ENCODE results near the gene BRINP2. TPM values are rescaled to one million over a fixed set of nuclear protein-coding genes. Genes with fewer than 3 reads are reported as not detected.
"Not testable (repeated sequence)": the region's sequence is repeated elsewhere in the genome, so short reads cannot be mapped to it uniquely, and the experiment has no call there.

The BRINP2 gene
- total RNA-seq, 4 donors from 2014 or later = not detected

GRCh38 chr1:177310326-177310725, 139.6 kb downstream of the BRINP2 start:
- Histone ChIP-seq H3K27me3 (peaks cover 0 to 7% (median 0%) of the 10 kb centered on the region in 4 donors), H3K36me3 (no peaks in the 10 kb centered on the region), H3K4me1 (peaks cover 0 to 12% (median 0%) of the 10 kb centered on the region in 3 donors), H3K4me3 (no peak overlapping the region), H3K9me3 (no peaks in the 10 kb centered on the region), H3K27ac (no peak overlapping the region)
- intact Hi-C loops (cut with DNase I) = no loop called here
- TF ChIP-seq CTCF (IDR thresholded peaks at IDR 0.05) = no peak
- TF ChIP-seq POLR2A (IDR thresholded peaks at IDR 0.05) = no peak
- 67 to 80% methylated on average over 1 of the region's 1 CpG for WGBS, 2 donors
- DNase-seq = no peak

- DNase-seq = no peak
- WGBS, 2 donors = 57 to 66% methylated on average over 4 of the region's 4 CpGs
- Histone ChIP-seq H3K4me1 (peaks cover 0 to 5% (median 0%) of the 10 kb centered on the region in 3 donors), H3K4me3 (no peak overlapping the region), H3K36me3 (no peaks in the 10 kb centered on the region), H3K9me3 (no peaks in the 10 kb centered on the region), H3K27ac (no peak overlapping the region), H3K27me3 (peaks cover 0 to 7% (median 0%) of the 10 kb centered on the region in 4 donors)
- intact Hi-C loops (cut with DNase I) = no loop called here
- TF ChIP-seq CTCF (IDR thresholded peaks at IDR 0.05) (no peak), POLR2A (IDR thresholded peaks at IDR 0.05) (no peak)
Measured at GRCh38 chr1:177311111-177311510, 140.4 kb downstream of the BRINP2 start.

- TF ChIP-seq CTCF (IDR thresholded peaks at IDR 0.05) = no peak
- no peak for TF ChIP-seq POLR2A (IDR thresholded peaks at IDR 0.05)
- no peak overlapping the region for H3K4me3 ChIP-seq
- no peaks in the 10 kb centered on the region for H3K9me3 ChIP-seq
- peaks cover 0 to 5% (median 0%) of the 10 kb centered on the region in 3 donors for H3K4me1 ChIP-seq
- DNase-seq = no peak
- WGBS, 2 donors = 65 to 66% methylated on average over 2 of the region's 2 CpGs
- intact Hi-C loops (cut with DNase I) = no loop called here
- H3K36me3 ChIP-seq = no peaks in the 10 kb centered on the region
- H3K27me3 ChIP-seq = peaks cover 0 to 7% (median 0%) of the 10 kb centered on the region in 4 donors
- no peak overlapping the region for H3K27ac ChIP-seq
Measured at GRCh38 chr1:177311586-177311985, 140.8 kb downstream of the BRINP2 start.

- no peaks in the 10 kb centered on the region for H3K36me3 ChIP-seq
- no peak for DNase-seq
- 7 to 27% methylated on average over 2 of the region's 2 CpGs for WGBS, 2 donors
- no peak for TF ChIP-seq CTCF (IDR thresholded peaks at IDR 0.05)
- no peak for TF ChIP-seq POLR2A (IDR thresholded peaks at IDR 0.05)
- H3K4me3 ChIP-seq = no peak overlapping the region
- intact Hi-C loops (cut with DNase I) = no loop called here
- H3K27me3 ChIP-seq = peaks cover 0 to 7% (median 0%) of the 10 kb centered on the region in 4 donors
- no peaks in the 10 kb centered on the region for H3K4me1 ChIP-seq
- H3K27ac ChIP-seq = no peak overlapping the region
- H3K9me3 ChIP-seq = no peaks in the 10 kb centered on the region
Measured at GRCh38 chr1:177315261-177315660, 144.5 kb downstream of the BRINP2 start.

GRCh38 chr1:177315761-177316160, 145.0 kb downstream of the BRINP2 start:
- no peaks in the 10 kb centered on the region for H3K36me3 ChIP-seq
- TF ChIP-seq CTCF (IDR thresholded peaks at IDR 0.05) (no peak), POLR2A (IDR thresholded peaks at IDR 0.05) (no peak)
- H3K4me1 ChIP-seq = no peaks in the 10 kb centered on the region
- H3K27ac ChIP-seq = no peak overlapping the region
- WGBS, 2 donors = 70 to 83% methylated on average over 3 to 4 of the region's 4 CpGs
- no peak for DNase-seq
- peaks cover 0 to 7% (median 0%) of the 10 kb centered on the region in 4 donors for H3K27me3 ChIP-seq
- no peak overlapping the region for H3K4me3 ChIP-seq
- no peaks in the 10 kb centered on the region for H3K9me3 ChIP-seq
- intact Hi-C loops (cut with DNase I) = no loop called here

- H3K9me3 ChIP-seq; intact Hi-C loops (cut with DNase I); H3K36me3 ChIP-seq; DNase-seq; H3K27me3 ChIP-seq; H3K27ac ChIP-seq; H3K4me3 ChIP-seq; H3K4me1 ChIP-seq: not testable (repeated sequence)
Measured at GRCh38 chr1:177321434-177321833, 150.7 kb downstream of the BRINP2 start.

All from esophagus squamous epithelium (tissue), 5 donors.